ENCODE results near the gene RBBP8NL. TPM values are rescaled to one million over a fixed set of nuclear protein-coding genes. Genes with fewer than 3 reads are reported as not detected.

RBBP8NL gene
- total RNA-seq, 2 experiments from 2014 or later = not detected

GRCh38 chr20:62362991-62363919 is 64.1 kb downstream of the RBBP8NL start:
- no peak for TF ChIP-seq CTCF (IDR thresholded peaks at IDR 0.05)
- POLR2A ChIA-PET = no interaction called here
- DNase-seq = no peak
- CTCF ChIA-PET = no interaction called here
- no peak for ATAC-seq (ENCODE audit: poor library complexity)
- Histone ChIP-seq H3K27me3 (ENCODE audit: control insufficient read depth in 1 of 2, insufficient read depth in 2 of 2, low read length in 2 of 2) (peaks cover 26 to 31% of the 10 kb centered on the region in 2 experiments), H3K4me3 (ENCODE audit: low read length) (no peak overlapping the region), H3K9me3 (ENCODE audit: control insufficient read depth in 1 of 2, insufficient read depth in 1 of 2, low read length in 2 of 2) (peaks cover 0 to 16% of the 10 kb centered on the region in 2 experiments), H3K36me3 (ENCODE audit: insufficient read depth, low read length) (no peaks in the 10 kb centered on the region), H3K4me1 (ENCODE audit: insufficient read depth, low read length) (peaks cover 21% of the 10 kb centered on the region), H3K27ac (ENCODE audit: low read depth in 1 of 2, low read length in 2 of 2) (no peak overlapping the region)
- intact Hi-C loops (cut with DNase I, micrococcal nuclease) = no loop called here
- Mint-ChIP-seq H3K27me3 (peaks cover 26% of the 10 kb centered on the region), H3K4me3 (no peak overlapping the region), H3K27ac (no peak overlapping the region), H3K4me1 (ENCODE audit: low read depth) (peaks cover under 1% of the 10 kb centered on the region), H3K9me3 (no peaks in the 10 kb centered on the region), H3K36me3 (ENCODE audit: low read depth) (no peaks in the 10 kb centered on the region)

- H3K27ac Mint-ChIP-seq = no peak overlapping the region
- no peaks in the 10 kb centered on the region for H3K36me3 Mint-ChIP-seq (ENCODE audit: low read depth)
- Histone ChIP-seq H3K4me1 (ENCODE audit: insufficient read depth, low read length) (peaks cover 14% of the 10 kb centered on the region), H3K4me3 (ENCODE audit: low read length) (no peak overlapping the region), H3K9me3 (ENCODE audit: control insufficient read depth in 1 of 2, insufficient read depth in 1 of 2, low read length in 2 of 2) (peaks cover 0 to 9% of the 10 kb centered on the region in 2 experiments), H3K27me3 (ENCODE audit: control insufficient read depth in 1 of 2, insufficient read depth in 2 of 2, low read length in 2 of 2) (peaks cover 21 to 25% of the 10 kb centered on the region in 2 experiments), H3K36me3 (ENCODE audit: insufficient read depth, low read length) (no peaks in the 10 kb centered on the region), H3K27ac (ENCODE audit: low read depth in 1 of 2, low read length in 2 of 2) (no peak overlapping the region)
- intact Hi-C loops (cut with DNase I, micrococcal nuclease) = no loop called here
- H3K27me3 Mint-ChIP-seq = peaks cover 19% of the 10 kb centered on the region
- H3K4me3 Mint-ChIP-seq = no peak overlapping the region
- no peaks in the 10 kb centered on the region for H3K9me3 Mint-ChIP-seq
- no peaks in the 10 kb centered on the region for H3K4me1 Mint-ChIP-seq (ENCODE audit: low read depth)
- ATAC-seq (ENCODE audit: poor library complexity) = no peak
- DNase-seq = no peak
- POLR2A ChIA-PET = no interaction called here
- CTCF ChIA-PET = no interaction called here
- TF ChIP-seq CTCF (IDR thresholded peaks at IDR 0.05) = no peak
These were observed 64.8 kb downstream of the RBBP8NL start for GRCh38 chr20:62362590-62362940.

GRCh38 chr20:62361799-62362589 is 65.3 kb downstream of the RBBP8NL start:
- ChIA-PET CTCF (no interaction called here), POLR2A (no interaction called here)
- no peaks in the 10 kb centered on the region for H3K9me3 Mint-ChIP-seq
- Histone ChIP-seq H3K36me3 (ENCODE audit: insufficient read depth, low read length) (no peaks in the 10 kb centered on the region), H3K4me3 (ENCODE audit: low read length) (no peak overlapping the region), H3K4me1 (ENCODE audit: insufficient read depth, low read length) (peaks cover 12% of the 10 kb centered on the region), H3K9me3 (ENCODE audit: control insufficient read depth in 1 of 2, insufficient read depth in 1 of 2, low read length in 2 of 2) (peaks cover 0 to 7% of the 10 kb centered on the region in 2 experiments), H3K27me3 (ENCODE audit: control insufficient read depth in 1 of 2, insufficient read depth in 2 of 2, low read length in 2 of 2) (peaks cover 19 to 24% of the 10 kb centered on the region in 2 experiments), H3K27ac (ENCODE audit: low read depth in 1 of 2, low read length in 2 of 2) (no peak overlapping the region)
- H3K36me3 Mint-ChIP-seq (ENCODE audit: low read depth) = no peaks in the 10 kb centered on the region
- TF ChIP-seq CTCF (IDR thresholded peaks at IDR 0.05) = no peak
- ATAC-seq (ENCODE audit: poor library complexity) = no peak
- no peak overlapping the region for H3K27ac Mint-ChIP-seq
- DNase-seq = no peak
- intact Hi-C loops (cut with DNase I, micrococcal nuclease) = no loop called here
- no peaks in the 10 kb centered on the region for H3K4me1 Mint-ChIP-seq (ENCODE audit: low read depth)
- peaks cover 19% of the 10 kb centered on the region for H3K27me3 Mint-ChIP-seq
- H3K4me3 Mint-ChIP-seq = no peak overlapping the region

Measured in CD4-positive, alpha-beta T cell (primary cell).